ENCODE data around the gene HSPBP1. TPM values are rescaled to one million over a fixed set of nuclear protein-coding genes. Genes with fewer than 3 reads are reported as not detected.

Gene HSPBP1
- total and polyA plus RNA-seq, 4 donors, result 9.4 to 31.6 (median 13.5) TPM

GRCh38 chr19:55302318-55302703 is 22.4 kb upstream of the HSPBP1 start (continued):
- TF ChIP-seq RXRA (IDR thresholded peaks at IDR 0.05), result no peak

- WGBS, result 12% methylated on average over 42 of the region's 42 CpGs
- Histone ChIP-seq H3K4me3 (ENCODE audit: low read depth in 1 of 3, low read length in 3 of 3) (peak overlapping the region in 1 of 3 donors; percentile 38), H3K4me1 (ENCODE audit: control insufficient read depth in 4 of 4, insufficient read depth in 4 of 4, low read length in 3 of 4) (peaks cover 0 to 7% (median 3%) of the 10 kb centered on the region in 4 donors), H3K36me3 (ENCODE audit: control insufficient read depth in 4 of 4, insufficient read depth in 3 of 4, low read depth in 1 of 4, low read length in 3 of 4) (no peaks in the 10 kb centered on the region), H3K27ac (ENCODE audit: low read depth in 1 of 2, low read length in 2 of 2) (no peak overlapping the region), H3K27me3 (ENCODE audit: control insufficient read depth in 4 of 4, insufficient read depth in 4 of 4, low read length in 3 of 4) (no peaks in the 10 kb centered on the region), H3K9me3 (ENCODE audit: control insufficient read depth in 4 of 4, low read length in 3 of 4) (no peaks in the 10 kb centered on the region), H3K9ac (ENCODE audit: low read depth in 1 of 2, low read length in 2 of 2) (no peak overlapping the region)
- TF ChIP-seq CTCF (IDR thresholded peaks at IDR 0.05; ENCODE audit: low read depth, low read length, missing input control) (peak; percentile 98), FOXA1 (IDR thresholded peaks at IDR 0.05) (no peak), RAD21 (IDR thresholded peaks at IDR 0.05) (peak; percentile 73 to 80), HNF4G (IDR thresholded peaks at IDR 0.05) (no peak), REST (IDR thresholded peaks at IDR 0.05) (no peak)
- DNase-seq (ENCODE audit: low spot score), result peak; percentile 93
These were observed 21.8 kb upstream of the HSPBP1 start for GRCh38 chr19:55301459-55302317.

- no peak overlapping the region for H3K4me3 ChIP-seq (ENCODE audit: low read depth in 1 of 3, low read length in 3 of 3)
- peaks cover 0 to 7% (median 3%) of the 10 kb centered on the region in 4 donors for H3K4me1 ChIP-seq (ENCODE audit: control insufficient read depth in 4 of 4, insufficient read depth in 4 of 4, low read length in 3 of 4)
- H3K27me3 ChIP-seq (ENCODE audit: control insufficient read depth in 4 of 4, insufficient read depth in 4 of 4, low read length in 3 of 4), result no peaks in the 10 kb centered on the region
- WGBS, result 59% methylated on average over 15 of the region's 15 CpGs
- H3K36me3 ChIP-seq (ENCODE audit: control insufficient read depth in 4 of 4, insufficient read depth in 3 of 4, low read depth in 1 of 4, low read length in 3 of 4), result no peaks in the 10 kb centered on the region
- DNase-seq (ENCODE audit: low spot score), result no peak
- no peaks in the 10 kb centered on the region for H3K9me3 ChIP-seq (ENCODE audit: control insufficient read depth in 4 of 4, low read length in 3 of 4)
- TF ChIP-seq GABPA (IDR thresholded peaks at IDR 0.05 in 1 of 2, conservative IDR thresholded peaks at IDR 0.05 in 1 of 2), result no peak
- no peak for TF ChIP-seq YY1 (IDR thresholded peaks at IDR 0.05)
- TF ChIP-seq FOXA2 (IDR thresholded peaks at IDR 0.05), result no peak
- no peak for TF ChIP-seq ZBTB33 (IDR thresholded peaks at IDR 0.05)
- no peak for TF ChIP-seq TAF1 (conservative IDR thresholded peaks at IDR 0.05)
- TF ChIP-seq ATF3 (IDR thresholded peaks at IDR 0.05), result no peak
- TF ChIP-seq HNF4A (conservative IDR thresholded peaks at IDR 0.05), result no peak
- TF ChIP-seq JUND (IDR thresholded peaks at IDR 0.05), result no peak
- no peak overlapping the region for H3K27ac ChIP-seq (ENCODE audit: low read depth in 1 of 2, low read length in 2 of 2)
- no peak overlapping the region for H3K9ac ChIP-seq (ENCODE audit: low read depth in 1 of 2, low read length in 2 of 2)
These were observed 21.1 kb upstream of the HSPBP1 start for GRCh38 chr19:55300886-55301458.
